ENCODE data around the gene MIEN1. TPM values are rescaled to one million over a fixed set of nuclear protein-coding genes. Genes with fewer than 3 reads are reported as not detected.
A peak's percentile ranks its signal among the peaks of the same experiment; 100 is the strongest.
"Not testable (repeated sequence)": the region's sequence is repeated elsewhere in the genome, so short reads cannot be mapped to it uniquely, and the experiment has no call there.

Gene MIEN1
- total RNA-seq, 1 experiment from 2014 or later, result 35.8 TPM

DNA sequence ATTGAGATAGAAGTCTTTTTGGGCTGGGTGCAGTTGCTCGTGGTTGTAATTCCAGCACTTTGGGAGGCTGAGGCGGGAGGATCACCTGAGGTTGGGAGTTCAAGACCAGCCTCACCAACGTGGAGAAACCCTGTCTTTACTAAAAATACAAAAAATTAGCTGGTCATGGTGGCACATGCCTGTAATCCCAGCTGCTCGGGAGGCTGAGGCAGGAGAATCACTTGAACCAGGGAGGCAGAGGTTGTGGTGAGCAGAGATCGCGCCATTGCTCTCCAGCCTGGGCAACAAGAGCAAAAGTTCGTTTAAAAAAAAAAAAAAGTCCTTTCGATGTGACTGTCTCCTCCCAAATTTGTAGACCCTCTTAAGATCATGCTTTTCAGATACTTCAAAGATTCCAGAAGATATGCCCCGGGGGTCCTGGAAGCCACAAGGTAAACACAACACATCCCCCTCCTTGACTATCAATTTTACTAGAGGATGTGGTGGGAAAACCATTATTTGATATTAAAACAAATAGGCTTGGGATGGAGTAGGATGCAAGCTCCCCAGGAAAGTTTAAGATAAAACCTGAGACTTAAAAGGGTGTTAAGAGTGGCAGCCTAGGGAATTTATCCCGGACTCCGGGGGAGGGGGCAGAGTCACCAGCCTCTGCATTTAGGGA lies 31.0 kb downstream of the MIEN1 start:
- DNase-seq (ENCODE audit: low read depth), result not testable (repeated sequence)

DNA sequence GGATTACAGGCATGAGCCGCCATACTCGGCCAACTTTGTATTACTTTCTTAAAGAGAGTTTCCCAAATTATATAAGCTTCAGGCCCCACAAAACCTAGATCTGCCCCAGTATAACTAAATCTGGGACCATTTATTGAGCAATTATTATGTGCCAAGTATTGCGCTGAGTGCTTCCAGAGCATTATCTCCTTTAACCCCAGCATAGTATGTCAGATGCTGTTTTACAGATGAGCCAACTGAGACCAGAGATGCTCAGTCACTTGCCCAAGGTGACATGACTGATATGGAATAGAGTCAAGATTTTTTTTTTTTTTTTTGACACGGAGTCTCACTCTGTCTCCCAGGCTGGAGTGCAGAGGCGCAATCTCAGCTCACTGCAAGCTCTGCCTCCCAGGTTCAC lies 32.4 kb downstream of the MIEN1 start:
- DNase-seq (ENCODE audit: low read depth), result no peak

DNA sequence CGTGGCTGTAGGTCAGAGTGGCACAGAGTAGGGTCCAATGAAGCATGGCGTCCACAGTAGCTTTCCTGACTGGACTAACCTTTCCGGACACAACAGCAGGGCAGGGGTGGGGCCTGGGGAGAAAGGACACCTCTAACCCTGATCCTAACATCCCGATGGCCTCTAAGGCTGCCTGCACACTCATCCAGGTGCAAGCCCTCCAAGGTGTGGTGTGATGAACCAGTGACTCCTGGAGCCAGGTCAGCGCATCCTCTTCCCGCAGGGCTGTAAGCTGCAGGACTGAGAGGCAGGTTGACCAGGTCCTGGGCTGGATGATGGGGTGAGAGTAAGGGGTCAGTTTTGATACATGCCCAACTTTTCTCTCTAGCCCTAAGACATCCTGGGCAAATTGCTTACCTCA lies 33.6 kb downstream of the MIEN1 start:
- DNase-seq (ENCODE audit: low read depth), result no peak

DNA sequence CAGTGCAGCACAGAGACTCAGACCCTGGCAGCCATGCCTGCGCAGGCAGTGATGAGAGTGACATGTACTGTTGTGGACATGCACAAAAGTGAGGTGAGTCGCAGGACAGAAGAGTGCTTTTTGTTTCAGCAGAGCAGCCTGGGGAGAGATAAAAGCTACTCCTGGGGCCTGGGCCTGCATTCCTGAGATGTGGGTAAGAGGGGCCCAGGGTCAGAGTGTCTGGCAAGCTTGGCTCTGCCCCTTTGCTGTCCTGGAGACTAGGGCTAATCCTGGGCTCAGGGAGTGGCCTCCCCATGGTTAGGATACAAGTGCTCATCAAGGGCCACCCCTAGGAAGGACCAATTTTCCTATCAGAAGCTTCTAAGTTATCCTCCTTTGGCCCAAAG lies 35.2 kb downstream of the MIEN1 start:
- no peak for DNase-seq (ENCODE audit: low read depth)

DNA sequence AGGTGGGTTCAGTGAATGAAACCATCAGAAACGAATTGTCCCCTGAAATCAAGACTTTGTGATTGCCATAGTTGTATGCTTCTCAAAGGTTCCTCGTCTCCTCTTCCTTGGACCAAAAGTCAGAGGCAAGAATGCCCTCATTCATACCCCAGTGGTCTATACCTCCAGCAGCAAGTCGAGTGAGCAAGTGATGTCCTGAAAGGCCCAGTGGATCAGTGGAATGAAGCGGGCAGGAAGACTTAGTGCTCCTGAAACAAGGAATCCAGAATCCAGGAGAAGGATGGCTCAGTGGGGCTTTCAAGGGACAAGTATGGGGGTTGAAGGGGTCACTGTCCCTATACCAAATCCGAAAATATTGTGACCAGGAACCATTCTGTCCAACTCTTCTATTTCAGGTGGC lies 35.7 kb downstream of the MIEN1 start:
- no peak for DNase-seq (ENCODE audit: low read depth)

DNA sequence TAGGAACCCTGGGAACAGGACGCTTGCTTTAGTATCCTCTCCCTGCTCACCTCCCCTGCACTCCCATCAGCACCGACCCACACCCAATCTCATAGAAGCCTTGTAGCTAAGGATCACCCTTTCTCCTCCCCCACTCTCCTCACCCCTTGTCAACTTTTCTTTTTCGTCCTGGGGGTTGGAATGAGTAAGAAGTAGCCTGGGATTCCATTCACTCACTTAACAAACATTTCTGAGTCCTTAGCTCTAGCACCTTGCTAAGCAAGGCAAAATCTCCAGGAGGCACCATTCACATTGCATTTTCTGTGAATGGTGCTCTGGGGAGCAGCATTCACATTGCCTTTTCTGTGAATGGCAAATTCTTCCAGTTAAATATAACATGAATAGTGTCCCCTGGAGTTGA lies 41.4 kb downstream of the MIEN1 start:
- DNase-seq (ENCODE audit: low read depth), result no peak

DNA sequence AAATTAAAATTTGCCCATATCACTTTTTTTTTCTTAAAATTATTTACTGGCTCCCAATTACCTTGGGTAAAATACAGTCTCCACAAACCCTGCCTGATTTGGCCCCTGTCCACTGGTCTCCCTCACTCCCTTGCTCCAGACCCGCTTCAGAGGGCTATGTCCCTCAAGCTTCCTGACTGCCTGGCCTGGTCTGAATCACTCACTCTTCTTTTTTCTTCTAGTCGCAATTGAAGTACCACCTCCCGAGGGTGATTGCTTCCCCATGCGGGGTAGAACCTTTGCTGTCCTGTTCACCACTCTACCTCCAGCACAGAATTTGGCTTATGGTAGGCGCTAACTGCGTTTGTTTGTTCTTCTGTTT lies 41.9 kb downstream of the MIEN1 start:
- DNase-seq (ENCODE audit: low read depth), result no peak

DNA sequence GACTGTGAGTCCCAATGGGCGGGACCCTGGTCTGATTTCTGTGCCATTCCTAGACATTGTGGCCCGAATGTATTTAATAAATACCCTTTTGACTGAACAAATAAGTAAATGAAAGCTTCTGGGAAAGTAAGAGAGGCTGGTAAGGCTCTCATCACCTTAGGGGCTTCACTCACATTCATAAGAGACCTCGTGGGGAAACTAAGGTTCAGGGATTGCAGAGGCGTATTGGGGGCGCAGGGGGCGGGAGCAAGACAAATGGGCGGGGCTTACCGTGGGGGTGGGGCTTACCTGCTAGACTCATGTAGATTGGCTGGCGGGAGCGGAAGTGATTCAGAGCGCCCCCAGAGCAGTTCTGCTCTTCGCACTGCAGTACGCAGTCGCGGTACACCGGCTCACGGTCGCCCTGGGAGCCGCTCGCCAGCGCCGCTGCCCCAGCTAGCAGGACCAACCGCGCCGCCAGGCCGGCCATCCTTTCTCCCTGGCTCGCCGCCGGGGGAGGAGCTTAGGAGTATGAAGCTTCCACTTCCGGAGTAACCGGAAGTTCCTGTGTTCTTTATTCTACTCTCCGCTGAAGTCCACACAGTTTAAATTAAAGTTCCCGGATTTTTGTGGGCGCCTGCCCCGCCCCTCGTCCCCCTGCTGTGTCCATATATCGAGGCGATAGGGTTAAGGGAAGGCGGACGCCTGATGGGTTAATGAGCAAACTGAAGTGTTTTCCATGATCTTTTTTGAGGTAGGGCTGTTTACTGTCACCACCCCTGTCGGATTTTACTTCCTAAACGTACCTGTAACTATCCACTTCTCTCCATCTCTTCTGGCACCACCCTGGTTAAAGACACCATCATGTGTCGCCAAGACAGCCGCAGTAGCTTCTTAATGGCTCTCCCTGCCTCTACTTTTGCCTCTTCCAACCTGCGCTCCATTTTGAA lies 42.5 kb downstream of the MIEN1 start, which contains the start of gene PGAP3:
Gene PGAP3 (minus strand): TSS at position 512 of the 929 bp plus-strand sequence. CDS start 43 bp downstream, at position 469.
- DNase-seq (ENCODE audit: low read depth), result peak; percentile 90

DNA sequence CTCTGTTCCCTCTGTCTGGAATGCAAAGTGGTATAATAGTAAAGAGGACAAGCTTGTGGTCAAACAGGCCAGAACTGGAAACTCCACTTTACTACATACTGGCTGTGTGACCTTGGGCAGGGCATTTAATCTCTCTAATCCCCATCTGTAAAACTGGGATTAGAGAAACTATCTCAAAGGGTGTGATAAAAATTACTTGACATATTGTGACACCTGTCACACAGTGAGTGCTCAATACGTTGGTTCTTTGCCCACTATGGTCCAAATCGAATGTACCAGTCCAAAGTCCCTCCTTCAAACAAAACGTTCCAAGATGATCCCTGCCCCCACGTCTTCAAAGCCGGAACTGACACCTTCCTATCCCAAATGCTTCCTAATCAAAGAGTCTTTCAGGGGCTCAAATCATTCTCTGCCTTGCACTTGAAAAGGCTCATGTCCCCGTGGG lies 43.2 kb downstream of the MIEN1 start:
- no peak for DNase-seq (ENCODE audit: low read depth)

DNA sequence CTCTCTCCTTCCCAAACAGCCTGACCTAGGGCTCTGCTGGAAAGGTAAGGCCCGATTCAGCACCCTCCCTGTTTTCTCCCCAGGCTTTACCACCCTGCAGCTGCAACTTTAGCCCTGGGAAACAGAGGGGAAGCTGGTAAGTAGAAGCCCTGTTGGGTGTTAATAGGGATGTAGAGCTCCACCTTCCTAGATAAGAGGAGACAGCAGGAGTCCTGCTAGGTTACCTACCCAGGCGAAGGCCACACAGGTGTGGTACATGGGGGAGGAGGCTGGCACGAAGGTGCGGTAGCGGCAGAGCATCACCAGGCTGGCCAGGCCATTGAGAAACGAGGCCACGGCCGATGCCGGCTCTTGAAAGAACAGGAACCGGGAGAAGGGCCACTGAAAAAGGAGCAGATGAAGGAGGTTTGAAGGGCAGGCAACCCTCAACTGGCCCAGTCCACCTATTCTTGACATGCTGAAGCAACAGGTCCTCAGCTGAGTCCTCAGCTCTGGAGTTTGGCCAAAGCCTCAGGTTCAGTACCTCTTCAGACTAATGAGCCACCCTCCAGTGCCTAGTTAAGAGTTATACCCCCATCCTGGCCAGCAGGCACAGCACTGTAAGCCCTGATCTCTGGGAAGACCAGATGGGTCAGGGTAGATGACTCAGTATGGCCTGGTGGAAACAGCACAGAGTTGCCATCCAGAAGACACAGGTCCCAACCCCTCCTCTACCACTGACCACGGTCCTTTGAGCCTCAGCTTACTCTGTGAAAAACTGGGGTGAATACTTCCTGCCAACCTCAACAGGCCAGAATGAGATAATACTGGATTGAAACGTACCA lies 45.8 kb downstream of the MIEN1 start:
- DNase-seq (ENCODE audit: low read depth), result no peak

DNA sequence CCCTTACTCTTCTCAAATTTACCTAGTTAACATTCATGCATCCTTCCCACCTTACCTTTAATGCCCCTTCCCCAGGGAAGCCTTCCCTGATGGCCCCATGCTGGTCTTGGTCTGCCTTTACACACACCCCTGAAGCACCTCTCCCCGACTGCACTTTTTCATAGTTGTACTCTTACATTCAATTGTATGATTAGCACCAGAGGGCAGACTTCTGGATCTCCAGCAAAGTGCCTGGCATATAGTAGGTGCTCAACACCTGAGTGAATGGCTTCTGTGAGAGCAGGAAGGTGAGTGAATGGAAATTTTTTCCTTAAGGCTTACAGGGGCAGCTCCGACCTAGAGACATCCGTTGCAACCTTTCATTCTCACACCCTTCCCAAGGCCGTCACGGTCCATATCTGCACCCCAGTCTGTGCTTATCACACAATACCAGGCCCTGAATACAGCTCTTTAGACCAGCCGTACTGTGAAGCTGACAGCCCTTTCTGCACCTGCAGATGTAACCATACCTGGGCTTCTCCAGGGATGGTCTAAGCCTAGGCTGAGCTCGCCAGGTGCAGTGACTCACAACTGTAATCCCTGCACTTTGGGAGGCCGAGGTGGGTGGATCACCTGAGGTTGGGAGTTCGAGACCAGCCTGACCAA lies 46.9 kb downstream of the MIEN1 start:
- DNase-seq (ENCODE audit: low read depth), result no peak

DNA sequence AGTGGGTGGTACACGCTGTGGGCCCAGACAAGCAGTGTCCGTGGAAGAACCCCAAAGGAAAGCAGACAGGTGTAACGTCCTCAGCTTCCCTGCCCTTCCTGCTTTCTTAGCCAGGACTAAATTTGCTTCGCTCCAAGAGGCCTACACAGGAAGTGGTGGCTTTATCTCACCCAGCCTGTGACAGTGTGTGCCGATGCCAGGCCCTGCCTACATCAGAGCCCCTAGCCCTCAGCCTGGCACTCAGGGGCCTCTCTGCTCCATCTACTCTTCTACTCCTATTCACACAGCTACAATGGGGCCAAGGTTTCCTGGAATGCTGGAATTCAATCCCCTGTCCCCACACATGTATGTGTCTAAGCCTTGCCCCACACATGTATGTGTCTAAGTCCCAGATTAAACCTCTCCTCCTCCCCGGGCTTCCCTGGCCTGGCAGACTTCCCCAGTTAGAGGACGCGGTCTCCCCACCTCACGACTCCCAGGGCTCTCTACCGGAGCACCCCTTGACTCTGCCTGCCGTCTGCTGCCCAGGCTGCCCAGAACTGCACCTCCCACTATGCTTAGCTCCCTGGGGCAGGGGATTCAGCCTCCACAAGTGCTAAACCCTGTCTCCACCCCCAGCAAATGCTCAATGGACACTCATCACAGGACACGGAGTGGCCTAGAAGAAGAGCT lies 50.7 kb downstream of the MIEN1 start:
- DNase-seq (ENCODE audit: low read depth), result no peak

Other genes with a start within 250 kb of the MIEN1 start
- gene NEUROD2, start 122.6 kb downstream of the MIEN1 start, total RNA-seq (2014; rRNA removed; shearing (Covaris generic)), result not detected in 2 replicates
- gene PPP1R1B, start 103.6 kb downstream of the MIEN1 start, total RNA-seq (2014; rRNA removed; shearing (Covaris generic)), result not detected in 2 replicates
- gene STARD3, start 93.4 kb downstream of the MIEN1 start, total RNA-seq (2014; rRNA removed; shearing (Covaris generic)), result 10.5 and 27.0 TPM in 2 replicates
- gene TCAP, start 65.2 kb downstream of the MIEN1 start, total RNA-seq (2014; rRNA removed; shearing (Covaris generic)), result not detected in 2 replicates
- gene PNMT, start 62.1 kb downstream of the MIEN1 start, total RNA-seq (2014; rRNA removed; shearing (Covaris generic)), result 0.18 TPM in 1 of 2 replicates, not detected in the other
- gene PGAP3, start 42.5 kb downstream of the MIEN1 start, total RNA-seq (2014; rRNA removed; shearing (Covaris generic)), result 5.1 and 10.0 TPM in 2 replicates
- gene ERBB2, start 30.5 kb downstream of the MIEN1 start, total RNA-seq (2014; rRNA removed; shearing (Covaris generic)), result 6.8 and 13.2 TPM in 2 replicates
- 0.11 and 0.15 TPM in 2 replicates for gene GRB7, start 7.4 kb upstream of the MIEN1 start, total RNA-seq (2014; rRNA removed; shearing (Covaris generic))
- gene IKZF3, start 133.8 kb upstream of the MIEN1 start, total RNA-seq (2014; rRNA removed; shearing (Covaris generic)), result 0.30 and 0.74 TPM in 2 replicates
- gene ZPBP2, start 137.7 kb upstream of the MIEN1 start, total RNA-seq (2014; rRNA removed; shearing (Covaris generic)), result not detected in 2 replicates
- gene GSDMB, start 188.1 kb upstream of the MIEN1 start, total RNA-seq (2014; rRNA removed; shearing (Covaris generic)), result 0.57 and 2.5 TPM in 2 replicates
- 23.3 and 27.1 TPM in 2 replicates for gene ORMDL3, start 197.1 kb upstream of the MIEN1 start, total RNA-seq (2014; rRNA removed; shearing (Covaris generic))
- not detected in 2 replicates for gene LRRC3C, start 197.2 kb upstream of the MIEN1 start, total RNA-seq (2014; rRNA removed; shearing (Covaris generic))
- not detected in 2 replicates for gene GSDMA, start 232.5 kb upstream of the MIEN1 start, total RNA-seq (2014; rRNA removed; shearing (Covaris generic))